H1 (cell line): ENCODE data around the gene COL16A1. TPM values are rescaled to one million over a fixed set of nuclear protein-coding genes. Genes with fewer than 3 reads are reported as not detected.

ENCODE experiments used
- CTCF ChIA-PET: fragments of 300-600 bp; sonication (Branson Sonifier 250); formaldehyde crosslinking; loops from one replicate; lab custom pipeline; 2021; ENCODE audit not compliant: partially characterized antibody; lab: Charles Lee
- POLR2A ChIA-PET: fragments of 300-600 bp; sonication (Branson Sonifier 250); formaldehyde crosslinking; loops from one replicate; lab custom pipeline; 2021; ENCODE audit warnings: inconsistent platforms; ENCODE audit not compliant: partially characterized antibody; lab: Charles Lee
- DNase-seq, 2 experiments: peaks; one replicate each; pipeline versions ENCODE4 v3.0.0 to v3.0.0-alpha.2; 2010 to 2022; ENCODE audit warnings: low spot score in 2 of 2, low read depth in 1 of 2, mixed read lengths in 1 of 2
- FAIRE-seq: peaks from 2 replicates; lab custom pipeline; 2011; peaks lifted over from hg19 to GRCh38; lab: Jason Lieb, UNC
- H2AFZ ChIP-seq: 2 replicates; pipeline ENCODE4 v1.8.1; 2012; ENCODE audit warnings: low read length, inconsistent platforms
- H2AK5ac ChIP-seq: 2 replicates; pipeline ENCODE4 v1.6.1; 2013; ENCODE audit warnings: low read depth, low read length
- H2BK120ac ChIP-seq: replicated peaks from 2 replicates; pipeline ENCODE3; 2013; ENCODE audit warnings: low read depth, low read length, inconsistent platforms
- H2BK12ac ChIP-seq: 2 replicates; pipeline ENCODE4 v1.6.1; 2013; ENCODE audit warnings: low read depth, low read length
- H2BK15ac ChIP-seq: 2 replicates; pipeline ENCODE4 v1.6.1; 2013; ENCODE audit warnings: low read length
- H2BK20ac ChIP-seq: 2 replicates; pipeline ENCODE4 v1.6.1; 2013; ENCODE audit warnings: low read length
- H2BK5ac ChIP-seq: 2 replicates; pipeline ENCODE4 v1.6.1; 2013; ENCODE audit warnings: low read depth, low read length
- H3K14ac ChIP-seq: 2 replicates; pipeline ENCODE4 v1.6.1; 2013; ENCODE audit warnings: inconsistent platforms; ENCODE audit not compliant: insufficient read length
- H3K18ac ChIP-seq: 2 replicates; pipeline ENCODE4 v1.6.1; 2013; ENCODE audit warnings: low read length; ENCODE audit errors: extremely low read depth
- H3K23ac ChIP-seq: 2 replicates; pipeline ENCODE4 v1.6.1; 2013; ENCODE audit warnings: inconsistent platforms; ENCODE audit not compliant: insufficient read length
- H3K23me2 ChIP-seq: 2 replicates; pipeline ENCODE4 v1.6.1; 2013; ENCODE audit warnings: low read depth, low read length
- H3K27ac ChIP-seq: 2 replicates; pipeline ENCODE4 v1.6.1; 2011; ENCODE audit warnings: low read depth, low read length, inconsistent platforms
- H3K27me3 ChIP-seq, 4 experiments: replicated peaks in 1 of 4; 1 replicate in 1 of 4; 2 replicates in 3 of 4; pipeline versions ENCODE4 v1.6.1 to v1.8.1; 2011 to 2013; ENCODE audit warnings: low read length in 3 of 4, mild to moderate bottlenecking in 3 of 4, inconsistent platforms in 2 of 4, mixed read lengths in 2 of 4, moderate library complexity in 1 of 4; ENCODE audit not compliant: control insufficient read depth in 3 of 4, insufficient read depth in 3 of 4; ENCODE audit errors: extremely low read depth in 1 of 4
- H3K36me3 ChIP-seq, 4 experiments: 2 replicates each; pipeline versions ENCODE4 v1.6.1 to v1.8.1; 2011 to 2013; ENCODE audit warnings: mild to moderate bottlenecking in 4 of 4, low read length in 3 of 4, moderate library complexity in 2 of 4, control low read depth in 1 of 4, inconsistent platforms in 1 of 4; ENCODE audit not compliant: insufficient read depth in 4 of 4, control insufficient read depth in 2 of 4
- H3K4ac ChIP-seq: replicated peaks from 2 replicates; pipeline ENCODE3; 2013; ENCODE audit warnings: low read length, low read depth, mixed read lengths, inconsistent platforms; ENCODE audit not compliant: insufficient read length
- H3K4me1 ChIP-seq, 4 experiments: replicated peaks in 1 of 4; 1 replicate in 1 of 4; 2 replicates in 3 of 4; pipeline versions ENCODE4 v1.6.1 to v1.8.1; 2011 to 2013; ENCODE audit warnings: low read length in 3 of 4, inconsistent platforms in 2 of 4, mixed read lengths in 1 of 4; ENCODE audit not compliant: insufficient read depth in 4 of 4, control insufficient read depth in 3 of 4
- H3K4me2 ChIP-seq, 2 experiments: 2 replicates each; pipeline versions ENCODE4 v1.6.1 to v1.8.1; 2011 to 2013; ENCODE audit warnings: low read depth in 2 of 2, low read length in 2 of 2, control low read depth in 1 of 2, inconsistent platforms in 1 of 2, mild to moderate bottlenecking in 1 of 2; ENCODE audit not compliant: insufficient read depth in 1 of 2
- H3K4me3 ChIP-seq, 4 experiments: fragments of 200-600, 300-600 bp in 1 of 4; sonication (generic), shearing (Covaris generic), sonication (Bioruptor Twin) in 1 of 4; 2 replicates each; pipeline versions ENCODE4 v1.5.1 to v1.8.1; 2011 to 2016; ENCODE audit warnings: low read length in 4 of 4, low read depth in 3 of 4, control low read depth in 2 of 4, inconsistent platforms in 2 of 4, mild to moderate bottlenecking in 2 of 4, mixed read lengths in 1 of 4, moderate library complexity in 1 of 4; ENCODE audit not compliant: insufficient read depth in 2 of 4; ENCODE audit errors: extremely low read depth in 1 of 4
- H3K56ac ChIP-seq: replicated peaks from 2 replicates; pipeline ENCODE3; 2013; ENCODE audit warnings: low read depth, mild to moderate bottlenecking, mixed read lengths, low read length, inconsistent platforms; ENCODE audit not compliant: insufficient read length
- H3K79me1 ChIP-seq: 2 replicates; pipeline ENCODE4 v1.6.1; 2013; ENCODE audit warnings: low read depth, low read length, control low read depth
- H3K79me2 ChIP-seq, 2 experiments: 2 replicates each; pipeline versions ENCODE4 v1.6.1 to v1.8.1; 2012 to 2013; ENCODE audit warnings: low read length in 2 of 2, mild to moderate bottlenecking in 2 of 2, inconsistent platforms in 1 of 2; ENCODE audit not compliant: insufficient read depth in 2 of 2, control insufficient read depth in 1 of 2
- H3K9ac ChIP-seq, 4 experiments: replicated peaks in 1 of 4; 1 replicate in 1 of 4; 2 replicates in 3 of 4; pipeline versions ENCODE4 v1.6.1 to v1.8.1; 2011 to 2013; ENCODE audit warnings: low read depth in 3 of 4, low read length in 3 of 4, control low read depth in 2 of 4, mild to moderate bottlenecking in 2 of 4, moderate library complexity in 2 of 4, inconsistent platforms in 1 of 4; ENCODE audit errors: extremely low read depth in 1 of 4
- H3K9me3 ChIP-seq, 2 experiments: 2 replicates each; pipeline versions ENCODE4 v1.6.1 to v1.8.1; 2012 to 2013; ENCODE audit warnings: mild to moderate bottlenecking in 2 of 2, moderate library complexity in 2 of 2, control low read depth in 1 of 2, inconsistent platforms in 1 of 2, low read depth in 1 of 2, low read length in 1 of 2, mixed read lengths in 1 of 2; ENCODE audit not compliant: insufficient read depth in 2 of 2
- H4K20me1 ChIP-seq, 2 experiments: replicated peaks in 1 of 2; 2 replicates each; pipeline versions ENCODE3 to v1.8.1; 2011 to 2013; ENCODE audit warnings: inconsistent platforms in 2 of 2, low read length in 2 of 2, mild to moderate bottlenecking in 1 of 2; ENCODE audit not compliant: insufficient read depth in 2 of 2, control insufficient read depth in 1 of 2
- H4K5ac ChIP-seq: 2 replicates; pipeline ENCODE4 v1.6.1; 2013; ENCODE audit warnings: low read length, low read depth, mixed read lengths, inconsistent platforms; ENCODE audit not compliant: insufficient read length
- H4K8ac ChIP-seq: 2 replicates; pipeline ENCODE4 v1.8.0; 2013; ENCODE audit warnings: mild to moderate bottlenecking, moderate library complexity, low read length, inconsistent platforms; ENCODE audit not compliant: insufficient read depth; ENCODE audit errors: extremely low read depth
- H4K91ac ChIP-seq: replicated peaks from 2 replicates; pipeline ENCODE3; 2013; ENCODE audit warnings: low read length, mixed read lengths, inconsistent platforms; ENCODE audit not compliant: insufficient read length
- ASH2L ChIP-seq: fragments of 200-600, 300-600 bp; sonication (generic); IDR thresholded peaks from one replicate; pipeline ENCODE4 v1.7.1; 2017; ENCODE audit warnings: low read length
- CBX8 ChIP-seq: fragments of 300-800, 300-1000 bp; sonication (generic); IDR thresholded peaks from 2 replicates; pipeline ENCODE4 v1.7.1; 2016; ENCODE audit warnings: low read depth, low read length, borderline replicate concordance
- CEBPB ChIP-seq: IDR thresholded peaks from 2 replicates; pipeline ENCODE4 v1.6.1; 2012; ENCODE audit warnings: low read depth, low read length
- CTBP2 ChIP-seq: IDR thresholded peaks from 2 replicates; pipeline ENCODE4 v1.7.0; 2011; ENCODE audit warnings: borderline replicate concordance, mild to moderate bottlenecking, moderate library complexity, mixed read lengths, low read length; ENCODE audit not compliant: insufficient read depth, insufficient read length
- EGR1 ChIP-seq: IDR thresholded peaks from 2 replicates; pipeline ENCODE4 v1.6.1; 2011; ENCODE audit warnings: low read depth, low read length, borderline replicate concordance
- HDAC2 ChIP-seq, 2 experiments: fragments of 300-600 bp in 1 of 2; sonication (generic) in 1 of 2; IDR thresholded peaks; 2 replicates each; pipeline ENCODE4 v1.6.1; 2011 to 2012; ENCODE audit warnings: low read depth in 2 of 2, low read length in 2 of 2, mild to moderate bottlenecking in 2 of 2, moderate library complexity in 2 of 2, borderline replicate concordance in 1 of 2, inconsistent platforms in 1 of 2
- KDM1A ChIP-seq: fragments of 200-600, 300-600 bp; sonication (generic); IDR thresholded peaks from 2 replicates; pipeline ENCODE4 v1.7.1; 2016; ENCODE audit warnings: mild to moderate bottlenecking, low read length, borderline replicate concordance
- KDM4A ChIP-seq: IDR thresholded peaks from one replicate; pipeline ENCODE4 v1.7.1; 2012; ENCODE audit warnings: low read depth, mild to moderate bottlenecking, moderate library complexity, low read length, inconsistent platforms; ENCODE audit not compliant: severe bottlenecking
- RNF2 ChIP-seq: fragments of 200-900, 300-1000 bp; sonication (generic); IDR thresholded peaks from 2 replicates; pipeline ENCODE4 v1.7.1; 2016; ENCODE audit warnings: borderline replicate concordance, low read depth, mild to moderate bottlenecking, antibody characterized with exemption, low read length; ENCODE audit not compliant: poor library complexity, severe bottlenecking; ENCODE audit errors: missing control alignments
- SIN3A ChIP-seq, 2 experiments: IDR thresholded peaks in 1 of 2; conservative IDR thresholded peaks in 1 of 2; 2 replicates each; pipeline ENCODE4 v1.6.1; 2011 to 2012; ENCODE audit warnings: low read length in 2 of 2, improper control_type of control experiment in 1 of 2, low read depth in 1 of 2, mild to moderate bottlenecking in 1 of 2
- SRF ChIP-seq: IDR thresholded peaks from 2 replicates; pipeline ENCODE4 v1.6.1; 2011; ENCODE audit warnings: mild to moderate bottlenecking, low read depth, low read length, moderate library complexity
- TCF12 ChIP-seq: IDR thresholded peaks from 2 replicates; pipeline ENCODE4 v1.6.1; 2011; ENCODE audit warnings: low read depth, mild to moderate bottlenecking, low read length
- WGBS, 2 experiments: shearing (Covaris generic) in 1 of 2; methylation state at CpG; one replicate each; pipeline versions ENCODE4 v1.1.6 to v1.1.7; 2013 to 2015; ENCODE audit warnings: low lambda C conversion rate in 2 of 2, mixed read lengths in 2 of 2, inconsistent platforms in 1 of 2, low coverage in 1 of 2, missing lambda C conversion rate in 1 of 2; ENCODE audit not compliant: insufficient replicate concordance in 2 of 2, insufficient coverage in 1 of 2, insufficient read length in 1 of 2; ENCODE audit errors: extremely low coverage in 1 of 2, missing lambda C conversion rate in 1 of 2; 5-methylcytosine and 5-hydroxymethylcytosine counted together
- polyA plus RNA-seq, 7 experiments: library from polyadenylated mRNA; depleted of rRNA in 3 of 7; stranded (reverse) in 5 of 7; unstranded in 2 of 7; fragments of >200 nt in 5 of 7; fragments of 200-250 nt in 2 of 7; gene quantifications; 1 replicate in 5 of 7; 2 replicates in 1 of 7; 4 replicates in 1 of 7; pipeline versions ENCODE4 v1.2.1 to v1.2.3, GENCODE V29; 2011 to 2013; ENCODE audit warnings: missing spikeins in 2 of 7, mixed read lengths in 2 of 7
- total RNA-seq: library from RNA; stranded (reverse); fragmentation: NEBNext Ultra II Directional; extraction: Animal tissue kit (Norgen Biotek cat#: 25700); gene quantifications from 2 replicates; pipeline ENCODE4 v1.2.1, GENCODE V29; 2021

COL16A1 gene
- total and polyA plus RNA-seq, 2 of the 8 experiments (the other 6 are each of a cell fraction or from before 2014, with no cell fraction given), result 2.0 to 10.5 TPM

GRCh38 chr1:31736675-31737074, 32.9 kb upstream of the COL16A1 start:
- H2BK12ac ChIP-seq, result no peak overlapping the region
- H3K23ac ChIP-seq, result no peak overlapping the region
- H4K5ac ChIP-seq, result no peak overlapping the region
- FAIRE-seq (no peak), DNase-seq (no peak)
- no peak overlapping the region for H3K4me2 ChIP-seq
- no peaks in the 10 kb centered on the region for H3K27me3 ChIP-seq
- H3K4ac ChIP-seq, result no peak overlapping the region
- H4K8ac ChIP-seq, result no peak overlapping the region
- H3K56ac ChIP-seq, result no peak overlapping the region
- no peak overlapping the region for H3K4me3 ChIP-seq
- POLR2A ChIA-PET, result no interaction called here
- H3K23me2 ChIP-seq, result no peaks in the 10 kb centered on the region
- peaks cover 0 to 5% (median 3%) of the 10 kb centered on the region in 4 experiments; a peak in 3 of 7 replicates for H3K4me1 ChIP-seq
- H3K9ac ChIP-seq, result no peak overlapping the region
- H4K91ac ChIP-seq, result no peak overlapping the region
- peaks cover 0 to 4% (median 0%) of the 10 kb centered on the region in 4 experiments; a peak in 1 of 8 replicates for H3K36me3 ChIP-seq
- peaks cover 0 to 6% of the 10 kb centered on the region in 2 experiments for H4K20me1 ChIP-seq
- no peaks in the 10 kb centered on the region for H3K9me3 ChIP-seq
- H3K14ac ChIP-seq, result no peak overlapping the region
- H2BK20ac ChIP-seq, result no peak overlapping the region
- CTCF ChIA-PET, result interaction anchor here (1.1 to 12.9 kb wide), 6 partner anchors 8 to 72 kb away, joined by 3 to 146 read pairs (median 12); no protein-coding TSS in a partner anchor
- no peak overlapping the region for H2BK15ac ChIP-seq
- no peaks in the 10 kb centered on the region for H3K79me1 ChIP-seq
- no peak overlapping the region for H2BK120ac ChIP-seq
- no peak overlapping the region for H3K27ac ChIP-seq
- H2AFZ ChIP-seq, result no peak overlapping the region
- H2BK5ac ChIP-seq, result no peak overlapping the region
- H2AK5ac ChIP-seq, result no peak overlapping the region
- WGBS, 2 experiments, result 80% methylated on average over 2 of the region's 18 CpGs; no CpG with 5 or more reads in 1 of the 2 experiments
- H3K18ac ChIP-seq, result no peak overlapping the region
- no peaks in the 10 kb centered on the region for H3K79me2 ChIP-seq
- no peak for TF ChIP-seq TCF12
- no peak for TF ChIP-seq ASH2L
- TF ChIP-seq SIN3A (conservative IDR thresholded peaks at IDR 0.05 in 1 of 2, IDR thresholded peaks at IDR 0.05 in 1 of 2; ENCODE audit: low read depth in 1 of 2, low read length in 2 of 2), result no peak
- no peak for TF ChIP-seq RNF2
- TF ChIP-seq KDM4A, result no peak
- no peak for TF ChIP-seq KDM1A
- no peak for TF ChIP-seq HDAC2 (IDR thresholded peaks at IDR 0.05; ENCODE audit: borderline replicate concordance in 1 of 2, low read depth in 2 of 2, low read length in 2 of 2)
- TF ChIP-seq CBX8, result no peak
- no peak for TF ChIP-seq CEBPB
- no peak for TF ChIP-seq EGR1
- no peak for TF ChIP-seq CTBP2
- no peak for TF ChIP-seq SRF
